GM12873 (cell line): Measurements from ENCODE around the gene HERPUD2.

Experiments used
- TF ChIP-seq, protein P1 (sequence below): IDR thresholded peaks from 2 replicates; pipeline ENCODE4 v1.5.1; 2012; ENCODE audit warnings: low read depth, mild to moderate bottlenecking, moderate library complexity, low read length, control low read depth; ENCODE audit not compliant: insufficient read depth; ENCODE audit errors: missing control alignments

HERPUD2 gene

DNA sequence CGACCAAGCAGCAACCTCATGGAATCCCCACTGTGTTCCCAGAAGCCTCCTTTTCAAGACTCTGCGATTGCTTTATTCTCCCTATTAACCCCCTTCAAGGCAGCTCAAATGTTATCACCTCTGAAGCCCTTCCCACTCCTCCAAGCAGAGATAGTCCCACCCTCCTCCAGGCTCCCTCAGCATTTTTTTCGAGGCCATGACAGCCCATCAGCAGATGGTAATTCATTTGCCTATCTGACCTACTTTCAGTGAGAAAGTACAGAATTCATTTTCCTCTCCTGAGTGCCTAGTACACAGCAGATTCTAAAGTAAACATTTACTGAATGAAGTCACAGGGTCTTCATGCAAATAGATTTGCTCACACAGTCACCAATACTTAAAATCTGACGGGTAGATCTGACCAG lies 47.8 kb downstream of the HERPUD2 start:
- TF ChIP-seq, protein P1, sequence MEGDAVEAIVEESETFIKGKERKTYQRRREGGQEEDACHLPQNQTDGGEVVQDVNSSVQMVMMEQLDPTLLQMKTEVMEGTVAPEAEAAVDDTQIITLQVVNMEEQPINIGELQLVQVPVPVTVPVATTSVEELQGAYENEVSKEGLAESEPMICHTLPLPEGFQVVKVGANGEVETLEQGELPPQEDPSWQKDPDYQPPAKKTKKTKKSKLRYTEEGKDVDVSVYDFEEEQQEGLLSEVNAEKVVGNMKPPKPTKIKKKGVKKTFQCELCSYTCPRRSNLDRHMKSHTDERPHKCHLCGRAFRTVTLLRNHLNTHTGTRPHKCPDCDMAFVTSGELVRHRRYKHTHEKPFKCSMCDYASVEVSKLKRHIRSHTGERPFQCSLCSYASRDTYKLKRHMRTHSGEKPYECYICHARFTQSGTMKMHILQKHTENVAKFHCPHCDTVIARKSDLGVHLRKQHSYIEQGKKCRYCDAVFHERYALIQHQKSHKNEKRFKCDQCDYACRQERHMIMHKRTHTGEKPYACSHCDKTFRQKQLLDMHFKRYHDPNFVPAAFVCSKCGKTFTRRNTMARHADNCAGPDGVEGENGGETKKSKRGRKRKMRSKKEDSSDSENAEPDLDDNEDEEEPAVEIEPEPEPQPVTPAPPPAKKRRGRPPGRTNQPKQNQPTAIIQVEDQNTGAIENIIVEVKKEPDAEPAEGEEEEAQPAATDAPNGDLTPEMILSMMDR: no peak

DNA sequence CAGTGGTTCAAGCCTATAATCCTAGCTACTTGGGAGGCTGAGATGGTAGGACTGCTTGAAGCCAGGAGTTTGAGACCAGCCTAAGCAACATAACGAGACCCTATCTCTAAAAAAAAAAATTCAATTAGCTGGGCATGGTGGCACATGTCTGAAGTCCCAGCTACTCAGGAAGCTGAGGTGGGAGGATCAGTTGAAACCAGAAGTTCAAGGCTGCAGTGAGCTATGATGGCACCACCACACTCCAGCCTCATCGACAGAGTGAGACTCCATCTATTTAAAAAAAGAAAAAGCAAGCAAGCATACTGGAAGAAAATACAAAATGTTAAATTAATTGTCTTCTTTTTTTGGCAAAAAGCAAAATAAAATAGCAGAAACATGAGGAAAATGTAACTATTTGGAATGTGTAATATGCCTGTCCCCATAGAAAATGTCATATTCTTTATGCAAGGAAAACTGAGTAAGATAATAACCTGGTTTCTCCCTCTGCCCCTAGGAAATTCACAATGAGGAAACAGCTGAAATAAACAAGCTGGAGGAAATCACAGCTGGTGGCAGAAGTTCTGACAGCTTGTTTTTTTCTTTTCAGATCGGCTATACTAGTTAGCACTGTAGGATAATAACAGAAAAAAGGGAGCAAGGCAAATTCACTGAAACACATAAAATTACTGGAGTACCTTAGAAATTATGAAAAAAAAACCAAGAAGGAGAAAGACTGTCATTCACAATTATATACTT lies 48.5 kb downstream of the HERPUD2 start:
- TF ChIP-seq, protein P1: no peak

DNA sequence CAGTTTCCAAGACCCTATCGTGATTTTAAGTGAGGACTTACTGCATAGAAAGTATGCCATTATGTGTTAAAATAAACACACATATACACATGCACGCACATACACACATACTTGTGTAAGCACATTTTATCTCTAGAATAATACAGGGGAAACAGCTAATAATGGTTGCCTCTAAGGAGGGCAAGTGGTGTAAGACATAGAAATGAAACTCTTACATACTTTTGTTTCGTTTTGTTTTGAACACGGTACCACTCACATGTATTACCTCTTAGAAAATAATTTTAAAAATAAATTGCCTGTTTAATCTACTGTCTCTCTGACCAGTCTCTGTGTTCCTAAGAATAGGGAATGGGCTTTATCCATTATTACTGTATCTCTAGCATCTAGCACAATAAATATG lies 49.2 kb downstream of the HERPUD2 start:
- TF ChIP-seq, protein P1: no peak

DNA sequence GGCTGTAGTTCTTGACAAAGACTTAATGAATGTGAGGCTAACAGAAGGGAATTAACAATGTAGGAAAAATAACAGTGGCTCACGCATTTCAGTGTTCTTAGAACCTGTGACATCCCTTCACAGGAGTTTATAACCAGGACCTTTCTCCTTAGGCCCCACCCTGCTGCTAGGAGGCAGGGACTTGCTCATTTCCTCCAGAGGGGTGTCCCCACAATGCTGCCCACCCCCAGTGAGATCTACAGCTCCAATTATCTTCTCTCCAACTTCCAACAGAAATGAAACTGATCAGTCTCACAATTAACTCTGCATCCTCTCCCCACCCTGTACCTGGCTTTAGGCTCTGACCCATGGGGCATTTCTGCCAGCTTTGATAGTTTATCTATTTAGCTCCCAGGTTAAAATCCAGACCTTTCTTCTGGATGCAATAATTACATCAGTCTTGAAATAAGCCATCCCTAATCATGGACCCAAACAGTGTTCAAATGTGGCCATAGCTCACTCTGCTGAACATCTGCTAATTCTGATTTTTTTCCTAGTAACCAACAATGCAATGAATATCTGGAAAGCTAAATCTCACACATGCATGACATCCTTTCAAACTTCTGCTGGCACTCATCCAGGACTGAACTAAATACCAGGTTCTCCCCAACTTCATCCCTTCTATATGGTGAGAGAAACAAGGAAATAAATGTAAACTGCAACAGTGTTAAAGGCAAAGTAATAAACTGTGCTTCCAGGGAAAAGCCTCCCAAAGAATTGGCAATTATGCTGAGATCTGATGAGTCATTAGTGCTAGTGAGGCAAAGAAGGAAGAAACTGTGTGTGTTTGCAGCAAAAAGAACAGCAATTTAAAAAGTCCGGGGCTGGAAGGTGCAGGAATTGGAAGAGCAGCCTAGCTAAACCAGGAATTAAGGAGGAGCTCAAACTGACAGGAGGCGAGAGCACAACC lies 64.6 kb downstream of the HERPUD2 start:
- TF ChIP-seq, protein P1: no peak

DNA sequence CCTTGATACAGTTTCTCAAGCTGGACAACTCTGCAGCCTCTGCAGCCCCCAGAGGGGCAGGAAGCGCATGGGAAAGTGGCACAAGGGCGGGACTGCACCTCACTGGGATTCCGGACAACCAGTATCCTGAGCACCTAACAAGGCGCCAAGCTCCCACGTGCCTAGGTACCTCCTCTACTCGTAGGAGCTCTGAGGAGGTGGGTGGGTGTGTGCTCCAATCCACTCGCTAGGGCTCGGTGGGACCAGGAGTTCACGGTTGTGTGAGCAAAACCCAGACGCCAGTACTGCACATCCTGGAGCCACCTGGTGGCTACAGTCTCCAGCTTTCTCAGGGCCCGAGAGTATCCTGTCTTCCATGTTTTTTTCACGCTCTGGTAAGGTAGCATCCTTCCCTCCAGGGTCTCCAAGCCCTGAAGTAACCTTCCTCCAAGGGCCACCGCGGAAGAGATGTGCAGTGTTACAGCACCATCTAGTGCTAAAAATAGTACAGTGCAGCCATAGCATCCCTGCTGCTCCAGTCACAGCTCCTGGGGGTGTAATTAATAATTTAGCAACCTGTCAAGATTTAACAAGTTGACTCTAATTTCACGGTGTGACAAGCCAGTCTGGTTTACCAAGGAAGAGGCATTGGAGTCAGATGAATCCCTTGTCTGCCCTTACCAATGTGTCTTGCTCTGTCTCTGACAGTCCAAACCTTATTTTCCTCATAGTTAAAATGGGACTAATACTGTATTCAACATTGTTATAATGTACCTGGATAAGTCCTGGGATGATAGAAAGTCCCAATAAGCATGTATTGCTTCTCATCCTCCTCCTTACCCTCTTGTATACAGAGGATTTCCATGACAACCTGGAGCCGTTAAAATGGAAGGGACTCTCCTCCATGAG lies 70.4 kb downstream of the HERPUD2 start:
- TF ChIP-seq, protein P1: peak; percentile 79

DNA sequence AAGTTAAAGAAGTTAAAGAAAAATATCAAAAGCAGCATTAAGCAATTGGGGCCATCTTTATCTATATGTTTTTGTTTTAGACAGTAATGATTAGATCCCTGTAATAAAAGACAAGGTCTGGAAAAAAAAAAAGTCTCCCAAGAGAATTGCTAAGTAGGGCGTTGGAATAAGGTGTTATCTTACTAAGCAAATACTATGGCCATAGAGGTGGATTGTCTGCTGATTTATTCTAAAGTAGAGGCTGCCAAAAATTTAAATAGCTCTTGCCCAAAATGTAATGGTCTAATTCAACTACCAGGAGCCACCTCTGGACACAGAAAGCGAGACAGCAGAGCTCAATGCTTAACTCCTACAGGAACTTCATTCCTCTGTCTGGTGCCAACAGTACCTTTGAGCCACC lies 71.6 kb downstream of the HERPUD2 start:
- TF ChIP-seq, protein P1: no peak
